GM12873 (cell line): ENCODE data around the gene RTN4.
A peak's percentile ranks its signal among the peaks of the same experiment; 100 is the strongest.

Source experiments
- CTCF ChIP-seq: IDR thresholded peaks from 2 replicates; pipeline ENCODE4 v1.5.1; 2012; ENCODE audit warnings: low read depth, mild to moderate bottlenecking, moderate library complexity, low read length, control low read depth; ENCODE audit not compliant: insufficient read depth; ENCODE audit errors: missing control alignments

Gene RTN4

DNA sequence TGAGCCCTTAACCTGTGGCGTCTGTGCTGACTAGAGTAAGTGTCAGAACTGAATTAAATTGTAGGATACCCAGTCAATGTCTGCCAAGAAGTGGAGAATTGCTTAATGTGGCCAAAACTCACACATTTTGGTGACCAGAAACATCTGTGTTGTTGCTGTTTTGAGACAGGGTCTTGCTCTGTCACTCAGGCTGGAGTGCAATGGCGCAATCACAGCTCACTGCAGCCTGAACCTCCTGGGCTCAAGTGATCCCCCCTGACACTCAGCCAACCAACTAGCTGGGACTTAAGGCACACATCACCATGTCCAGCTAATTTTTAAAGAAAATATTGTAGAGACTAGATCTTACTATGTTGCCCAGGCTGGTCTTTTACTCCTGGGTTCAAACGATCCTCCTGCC lies 34.4 kb upstream of the RTN4 start:
- no peak for TF ChIP-seq CTCF

GRCh38 chr2:55080204-55080738 lies 30.0 kb upstream of the RTN4 start:
- TF ChIP-seq CTCF, result no peak

GRCh38 chr2:55078956-55079355 lies 28.7 kb upstream of the RTN4 start:
- TF ChIP-seq CTCF, result no peak

- no peak for TF ChIP-seq CTCF
These were observed 26.5 kb upstream of the RTN4 start for GRCh38 chr2:55076721-55077120.

DNA sequence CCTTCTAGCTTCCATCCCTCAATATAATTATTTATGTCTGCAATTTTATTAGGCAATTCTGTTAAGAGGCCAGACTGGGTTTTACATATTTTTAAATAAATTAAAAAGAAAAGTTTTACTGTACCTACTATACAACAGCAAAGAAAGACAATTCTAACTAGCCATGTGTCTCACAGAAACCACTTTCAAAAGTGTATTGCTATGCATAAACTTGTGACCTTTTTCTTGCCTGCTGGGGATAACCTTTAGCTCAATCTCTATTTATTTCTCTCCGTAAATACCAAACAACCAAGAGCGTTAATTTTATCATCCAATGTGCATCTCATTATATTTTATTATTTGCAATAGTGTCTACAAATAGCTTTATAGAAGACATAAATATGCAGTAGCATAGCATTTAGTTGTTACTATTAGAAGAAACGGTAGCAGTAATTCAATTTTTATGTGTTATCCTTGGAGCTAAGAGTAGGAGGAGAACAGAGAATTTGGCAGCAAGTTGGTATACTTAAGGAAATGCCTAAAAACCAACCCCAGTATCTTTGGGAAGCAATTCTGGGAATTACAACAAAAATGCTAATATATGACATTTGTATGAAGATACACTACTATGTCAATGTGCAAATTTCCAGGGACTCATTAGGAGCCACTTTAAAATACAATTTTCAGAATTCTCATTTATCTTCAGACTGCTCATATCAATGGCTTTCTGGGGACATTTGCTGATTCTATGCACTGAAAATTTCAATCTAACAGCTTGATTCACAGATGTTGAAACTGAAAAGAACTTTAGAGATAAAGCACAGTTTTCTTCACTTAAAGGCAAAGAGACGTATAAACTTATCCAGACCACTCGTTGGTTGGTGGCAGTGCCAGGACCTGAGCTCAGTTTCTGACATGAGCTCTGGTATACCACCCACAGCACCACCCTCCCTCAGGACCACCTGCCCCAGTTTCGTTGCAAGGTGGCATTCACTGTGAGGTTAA lies 23.0 kb upstream of the RTN4 start:
- TF ChIP-seq CTCF, result no peak

GRCh38 chr2:55063713-55064323 lies 13.6 kb upstream of the RTN4 start:
- TF ChIP-seq CTCF, result peak; percentile 30

GRCh38 chr2:55063226-55063625 lies 13.0 kb upstream of the RTN4 start:
- no peak for TF ChIP-seq CTCF
